Endothelial cell of umbilical vein (primary cell): ENCODE data around the gene ACSS1. TPM values are rescaled to one million over a fixed set of nuclear protein-coding genes. Genes with fewer than 3 reads are reported as not detected.

Source experiments
- BruUV-seq: library from RNA; stranded (reverse); fragments of 400-500 nt; replicated peaks from 2 replicates; lab custom pipeline; 2021; lab: Mats Ljungman, UMichigan
- CTCF ChIA-PET: fragments of 300-600, 350-600 bp; sonication (Branson Sonifier 250); formaldehyde crosslinking; loops from one replicate; lab custom pipeline; 2021; ENCODE audit warnings: antibody characterized with exemption, inconsistent platforms; lab: Charles Lee
- POLR2A ChIA-PET: fragments of 300-600, 350-600 bp; sonication (Branson Sonifier 250); formaldehyde crosslinking; loops from one replicate; lab custom pipeline; 2021; ENCODE audit warnings: antibody characterized with exemption, inconsistent platforms; lab: Charles Lee
- DNase-seq: peaks from one replicate; pipeline ENCODE4 v3.0.0-alpha.2; 2011; ENCODE audit warnings: low read depth, low spot score
- FAIRE-seq: peaks from 2 replicates; lab custom pipeline; 2011; peaks lifted over from hg19 to GRCh38; lab: Jason Lieb, UNC
- H2AFZ ChIP-seq: 2 replicates; pipeline ENCODE4 v1.6.0; 2012; ENCODE audit warnings: low read depth, low read length, control low read depth, inconsistent platforms
- H3K27ac ChIP-seq: 2 replicates; pipeline ENCODE4 v1.5.1; 2011; ENCODE audit warnings: low read depth, mild to moderate bottlenecking, control low read depth, low read length, moderate library complexity; ENCODE audit not compliant: insufficient read depth
- H3K27me3 ChIP-seq, 2 experiments: 2 replicates each; pipeline versions ENCODE4 v1.6.0 to v1.6.1; 2011; ENCODE audit warnings: low read length in 2 of 2, mixed read lengths in 1 of 2; ENCODE audit not compliant: control insufficient read depth in 2 of 2, insufficient read depth in 2 of 2
- H3K36me3 ChIP-seq, 2 experiments: 2 replicates in 1 of 2; 3 replicates in 1 of 2; pipeline ENCODE4 v1.5.1; 2011; ENCODE audit warnings: low read length in 2 of 2, mild to moderate bottlenecking in 1 of 2, moderate library complexity in 1 of 2; ENCODE audit not compliant: control insufficient read depth in 2 of 2, insufficient read depth in 2 of 2; ENCODE audit errors: extremely low read depth in 1 of 2
- H3K4me1 ChIP-seq: 3 replicates; pipeline ENCODE4 v1.5.1; 2011; ENCODE audit warnings: mild to moderate bottlenecking, low read length; ENCODE audit not compliant: control insufficient read depth, insufficient read depth; ENCODE audit errors: extremely low read depth
- H3K4me2 ChIP-seq: 2 replicates; pipeline ENCODE4 v1.6.1; 2011; ENCODE audit warnings: low read length, control low read depth, mixed read lengths; ENCODE audit not compliant: insufficient read depth
- H3K4me3 ChIP-seq, 3 experiments: fragments of 200-600 bp in 1 of 3; sonication (generic), shearing (Covaris generic) in 1 of 3; replicated peaks in 1 of 3; 2 replicates each; pipeline ENCODE4 v1.5.1; 2011 to 2016; ENCODE audit warnings: control low read depth in 3 of 3, low read length in 3 of 3, mild to moderate bottlenecking in 2 of 3, inconsistent platforms in 1 of 3, low read depth in 1 of 3, moderate library complexity in 1 of 3; ENCODE audit not compliant: insufficient read depth in 1 of 3
- H3K79me2 ChIP-seq: 2 replicates; pipeline ENCODE4 v1.6.0; 2012; ENCODE audit warnings: low read length, inconsistent platforms; ENCODE audit not compliant: control insufficient read depth, insufficient read depth
- H3K9ac ChIP-seq: replicated peaks from 2 replicates; pipeline ENCODE3; 2011; ENCODE audit warnings: low read length, control low read depth; ENCODE audit not compliant: insufficient read depth; ENCODE audit errors: extremely low read depth
- H3K9me1 ChIP-seq: replicated peaks from 3 replicates; pipeline ENCODE4 v1.6.0; 2011; ENCODE audit warnings: mild to moderate bottlenecking, low read length; ENCODE audit not compliant: control insufficient read depth, insufficient read depth; ENCODE audit errors: extremely low read depth
- H3K9me3 ChIP-seq: replicated peaks from 2 replicates; pipeline ENCODE4 v1.5.1; 2012; ENCODE audit warnings: low read length, inconsistent platforms; ENCODE audit not compliant: control insufficient read depth, insufficient read depth
- H4K20me1 ChIP-seq: replicated peaks from 2 replicates; pipeline ENCODE3; 2011; ENCODE audit warnings: mild to moderate bottlenecking, low read length; ENCODE audit not compliant: control insufficient read depth, insufficient read depth; ENCODE audit errors: extremely low read depth
- EZH2 ChIP-seq: IDR thresholded peaks from 2 replicates; pipeline ENCODE4 v1.6.1; 2012; ENCODE audit warnings: borderline replicate concordance, low read depth, mild to moderate bottlenecking, moderate library complexity, low read length, inconsistent platforms; ENCODE audit not compliant: severe bottlenecking
- FOS ChIP-seq: IDR thresholded peaks from 2 replicates; pipeline ENCODE4 v1.6.1; 2011; ENCODE audit warnings: mild to moderate bottlenecking, low read length, moderate library complexity, borderline replicate concordance; ENCODE audit not compliant: insufficient read depth
- GATA2 ChIP-seq: IDR thresholded peaks from 2 replicates; pipeline ENCODE4 v1.7.0; 2011; ENCODE audit warnings: low read depth, mild to moderate bottlenecking, moderate library complexity, mixed read lengths, low read length; ENCODE audit not compliant: insufficient read length, insufficient read depth
- JUN ChIP-seq: IDR thresholded peaks from 2 replicates; pipeline ENCODE4 v1.6.1; 2011; ENCODE audit warnings: borderline replicate concordance, low read depth; ENCODE audit not compliant: insufficient read length, insufficient read depth
- MAX ChIP-seq: IDR thresholded peaks from 2 replicates; pipeline ENCODE4 v1.6.1; 2011; ENCODE audit not compliant: insufficient read depth, insufficient read length
- MYC ChIP-seq: IDR thresholded peaks from one replicate; pipeline ENCODE4 v1.6.1; 2011; ENCODE audit warnings: mild to moderate bottlenecking, low read depth, low read length
- POLR2A ChIP-seq: IDR thresholded peaks from 2 replicates; pipeline ENCODE4 v1.6.1; 2012; ENCODE audit warnings: low read depth, mild to moderate bottlenecking, control low read depth, low read length
- POLR2AphosphoS5 ChIP-seq: IDR thresholded peaks from 2 replicates; pipeline ENCODE4 v1.6.1; 2012; ENCODE audit warnings: low read depth, mild to moderate bottlenecking, control low read depth, low read length, moderate library complexity; ENCODE audit not compliant: insufficient read depth
- dilution Hi-C: fragments of 300-500 bp; cut with MboI; formaldehyde crosslinking; loops from one replicate; pipeline ENCODE4 v1.15.0; 2019; ENCODE audit warnings: low sequenced_read_pairs; ENCODE audit not compliant: extremely low pct_ligation_motif_present
- intact Hi-C: fragments of 100-400 bp; cut with micrococcal nuclease; formaldehyde crosslinking; loops from one replicate; pipeline ENCODE4 v1.10.0; 2022
- polyA plus RNA-seq, 4 experiments: library from polyadenylated mRNA; depleted of rRNA in 3 of 4; stranded (reverse) in 3 of 4; unstranded in 1 of 4; fragments of >200 nt; gene quantifications; 2 replicates each; pipeline versions ENCODE4 v1.2.1 to v1.2.3, GENCODE V29; 2011 to 2012; ENCODE audit warnings: missing spikeins in 1 of 4
- total RNA-seq: library from RNA; stranded (reverse); gene quantifications from 2 replicates; pipeline ENCODE4 v1.2.3, GENCODE V29; 2021
- TF ChIP-seq, protein P1 (sequence below), 2 donors: IDR thresholded peaks; 1 replicate in 1 of 2; 2 replicates in 1 of 2; pipeline ENCODE4 v1.5.1; 2011; ENCODE audit warnings: low read length in 2 of 2, mild to moderate bottlenecking in 2 of 2, moderate library complexity in 2 of 2, control low read depth in 1 of 2, inconsistent platforms in 1 of 2, low read depth in 1 of 2; ENCODE audit not compliant: insufficient read depth in 1 of 2; ENCODE audit errors: extremely low read depth in 1 of 2

Gene ACSS1
- total and polyA plus RNA-seq, 2 donors (not counting 3 experiments of a cell fraction or from before 2014, with no cell fraction given): 6.2 to 17.9 TPM

GRCh38 chr20:24984961-24985640, 72.8 kb downstream of the ACSS1 start:
- Histone ChIP-seq H3K36me3 (peaks cover 2 to 5% of the 10 kb centered on the region in 2 experiments), H3K4me3 (no peak overlapping the region), H3K9me1 (no peaks in the 10 kb centered on the region), H3K9ac (no peak overlapping the region), H3K27ac (no peak overlapping the region), H4K20me1 (no peaks in the 10 kb centered on the region), H3K27me3 (no peaks in the 10 kb centered on the region), H2AFZ (no peak overlapping the region), H3K4me1 (no peaks in the 10 kb centered on the region), H3K79me2 (peaks cover 31% of the 10 kb centered on the region), H3K4me2 (no peak overlapping the region), H3K9me3 (no peaks in the 10 kb centered on the region)
- FAIRE-seq (no peak), DNase-seq (no peak)
- dilution Hi-C loops: no loop called here
- ChIA-PET POLR2A (no interaction called here), CTCF (no interaction called here)
- no peak for TF ChIP-seq GATA2
- no peak for TF ChIP-seq POLR2A
- TF ChIP-seq, protein P1, sequence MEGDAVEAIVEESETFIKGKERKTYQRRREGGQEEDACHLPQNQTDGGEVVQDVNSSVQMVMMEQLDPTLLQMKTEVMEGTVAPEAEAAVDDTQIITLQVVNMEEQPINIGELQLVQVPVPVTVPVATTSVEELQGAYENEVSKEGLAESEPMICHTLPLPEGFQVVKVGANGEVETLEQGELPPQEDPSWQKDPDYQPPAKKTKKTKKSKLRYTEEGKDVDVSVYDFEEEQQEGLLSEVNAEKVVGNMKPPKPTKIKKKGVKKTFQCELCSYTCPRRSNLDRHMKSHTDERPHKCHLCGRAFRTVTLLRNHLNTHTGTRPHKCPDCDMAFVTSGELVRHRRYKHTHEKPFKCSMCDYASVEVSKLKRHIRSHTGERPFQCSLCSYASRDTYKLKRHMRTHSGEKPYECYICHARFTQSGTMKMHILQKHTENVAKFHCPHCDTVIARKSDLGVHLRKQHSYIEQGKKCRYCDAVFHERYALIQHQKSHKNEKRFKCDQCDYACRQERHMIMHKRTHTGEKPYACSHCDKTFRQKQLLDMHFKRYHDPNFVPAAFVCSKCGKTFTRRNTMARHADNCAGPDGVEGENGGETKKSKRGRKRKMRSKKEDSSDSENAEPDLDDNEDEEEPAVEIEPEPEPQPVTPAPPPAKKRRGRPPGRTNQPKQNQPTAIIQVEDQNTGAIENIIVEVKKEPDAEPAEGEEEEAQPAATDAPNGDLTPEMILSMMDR (IDR thresholded peaks at IDR 0.05; ENCODE audit: extremely low read depth in 1 of 2, insufficient read depth in 1 of 2, low read depth in 1 of 2, low read length in 2 of 2): no peak
- TF ChIP-seq EZH2: no peak
- no peak for TF ChIP-seq FOS
- TF ChIP-seq MAX: no peak
- no peak for TF ChIP-seq JUN
- no peak for TF ChIP-seq POLR2AphosphoS5
- TF ChIP-seq MYC: no peak
- no TSS peak for BruUV-seq
- intact Hi-C loops: no loop called here
